Adrenal gland (tissue), 12 donors: ENCODE measurements around the gene KCNB1. TPM values are rescaled to one million over a fixed set of nuclear protein-coding genes. Genes with fewer than 3 reads are reported as not detected.

Experiments used
- DNase-seq, 7 donors: peaks; one replicate each; pipeline ENCODE4 v3.0.0-alpha.2; 2019 to 2020
- H3K27ac ChIP-seq, 5 donors: fragments of 200-600 bp; sonication (generic) in 4 of 5; 1 replicate in 3 of 5; 2 replicates in 2 of 5; pipeline versions ENCODE4 v1.5.1 to v1.8.0; 2016 to 2020; ENCODE audit warnings: mild to moderate bottlenecking in 1 of 5
- H3K27me3 ChIP-seq: fragments of 200-600 bp; 2 replicates; pipeline ENCODE4 v1.8.0; 2021
- H3K36me3 ChIP-seq, 2 donors: fragments of 200-600 bp; replicated peaks in 1 of 2; 1 replicate in 1 of 2; 2 replicates in 1 of 2; pipeline versions ENCODE4 v1.5.1 to v1.8.0; 2018 to 2022
- H3K4me1 ChIP-seq, 2 donors: fragments of 200-600 bp; replicated peaks in 1 of 2; 1 replicate in 1 of 2; 2 replicates in 1 of 2; pipeline versions ENCODE4 v1.5.1 to v1.8.0; 2018 to 2021
- H3K4me3 ChIP-seq, 4 donors: fragments of 200-600 bp; sonication (generic) in 3 of 4; one replicate each; pipeline ENCODE4 v1.5.1; 2016 to 2018
- H3K9me3 ChIP-seq, 3 donors: fragments of 200-600 bp; sonication (generic) in 1 of 3; replicated peaks in 1 of 3; 1 replicate in 2 of 3; 2 replicates in 1 of 3; pipeline versions ENCODE4 v1.5.1 to v1.8.0; 2016 to 2021
- CTCF ChIP-seq, 6 experiments: fragments of 450-650 bp in 4 of 6; fragments of 200-600 bp in 2 of 6; sonication (generic) in 1 of 6; IDR thresholded peaks; 1 replicate in 5 of 6; 2 replicates in 1 of 6; pipeline versions ENCODE4 v1.5.1 to v1.8.0; 2016 to 2021; ENCODE audit warnings: antibody characterized with exemption in 6 of 6, mild to moderate bottlenecking in 2 of 6, moderate library complexity in 1 of 6
- POLR2A ChIP-seq, 2 donors: fragments of 450-650 bp; IDR thresholded peaks; one replicate each; pipeline ENCODE4 v1.6.1; 2017; ENCODE audit warnings: antibody characterized with exemption in 2 of 2, mild to moderate bottlenecking in 2 of 2, moderate library complexity in 1 of 2
- WGBS, 4 donors: extraction: QIAGEN DNeasy Blood & Tissue Kit in 2 of 4; methylation state at CpG; one replicate each; pipeline versions ENCODE4 v1.1.5 to v1.1.7; 2013 to 2017; 5-methylcytosine and 5-hydroxymethylcytosine counted together
- intact Hi-C, 2 donors: fragments of 100-400 bp; cut with DNase I; formaldehyde crosslinking; loops; one replicate each; pipeline versions ENCODE4 v1.14.1 to v1.15.0; 2022 to 2023
- polyA plus RNA-seq, 3 donors: library from polyadenylated mRNA; stranded (reverse); fragments of 200-250 nt in 2 of 3; fragments of 350-450 nt in 1 of 3; fragmentation: Illumina TruSeq in 1 of 3; extraction: RNeasy Lipid Tissue Mini Kit (QIAGEN cat#74804) in 1 of 3; gene quantifications; one replicate each; pipeline ENCODE4 v1.2.3, GENCODE V29; 2013 to 2014
- total RNA-seq, 9 donors: library from RNA; depleted of rRNA in 4 of 9; stranded (reverse); fragments of >200 nt in 4 of 9; fragments of 120-200 nt in 1 of 9; fragmentation: NEBNext Ultra II Directional in 1 of 9; extraction: Animal tissue kit (Norgen Biotek cat#: 25700) in 1 of 9; gene quantifications; one replicate each; pipeline versions ENCODE4 v1.1.0 to v1.2.4, GENCODE V29; 2013 to 2023
- donor health status: healthy with polysubstance abuse.
- donor health status: Bipolar disorder and iron deficiency.
- donor health status: DM: yes; HTN: yes; CAD: no.
- donor health status: DM: no; HTN: no; CAD: no.
- donor health status: DM: no; HTN: no; CAD: no.
- donor health status: DM: yes; HTN: yes; CAD: no.

The KCNB1 gene
- total and polyA plus RNA-seq, 12 donors, result 0.11 to 8.2 (median 1.3) TPM

GRCh38 chr20:49345524-49345923, 136.9 kb downstream of the KCNB1 start:
- no peak overlapping the region for H3K27ac ChIP-seq
- no peak for DNase-seq

DNA sequence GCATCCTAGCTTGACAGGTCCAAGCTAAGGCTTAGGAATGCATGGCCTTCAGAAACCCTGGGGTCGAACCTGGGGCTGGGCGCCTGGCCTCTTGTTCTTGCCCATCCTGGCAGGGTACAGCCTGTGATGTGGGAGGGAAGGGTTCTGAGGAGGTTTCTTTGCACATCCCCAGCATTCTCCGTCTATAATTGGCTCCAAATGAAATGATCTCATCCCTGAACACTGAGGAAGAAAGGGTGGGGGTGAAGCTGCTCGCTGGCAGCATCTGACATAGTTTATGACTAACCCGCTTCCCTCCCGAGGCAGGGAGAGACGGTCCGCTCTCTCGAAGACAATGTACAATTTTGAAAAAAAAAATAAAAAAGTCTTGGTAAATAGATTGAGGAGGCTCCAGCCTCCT, 137.5 kb downstream of the KCNB1 start:
- TF ChIP-seq CTCF (IDR thresholded peaks at IDR 0.05), result no peak
- no peak for TF ChIP-seq POLR2A (IDR thresholded peaks at IDR 0.05)
- Histone ChIP-seq H3K4me3 (no peak overlapping the region), H3K27me3 (peaks cover 5% of the 10 kb centered on the region), H3K27ac (no peak overlapping the region), H3K4me1 (no peaks in the 10 kb centered on the region), H3K36me3 (no peaks in the 10 kb centered on the region), H3K9me3 (no peaks in the 10 kb centered on the region)
- peak in 6 of 7 donors; percentile 34 to 60 (median 36) for DNase-seq
- intact Hi-C loops, result no loop called here
- WGBS, 4 donors, result 22 to 26% (median 25%) methylated on average over 7 to 9 of the region's 9 CpGs

More at GRCh38 chr20:49345524-49345923, 136.9 kb downstream of the KCNB1 start:
- no peak for TF ChIP-seq CTCF (IDR thresholded peaks at IDR 0.05)
- no peak for TF ChIP-seq POLR2A (IDR thresholded peaks at IDR 0.05)
- no peak overlapping the region for H3K4me3 ChIP-seq
- H3K27me3 ChIP-seq, result peaks cover 5% of the 10 kb centered on the region
- no peaks in the 10 kb centered on the region for H3K4me1 ChIP-seq
- H3K9me3 ChIP-seq, result no peaks in the 10 kb centered on the region
- intact Hi-C loops, result no loop called here
- no peaks in the 10 kb centered on the region for H3K36me3 ChIP-seq
- WGBS, 4 donors, result 59 to 73% (median 71%) methylated on average over 14 of the region's 14 CpGs

DNA sequence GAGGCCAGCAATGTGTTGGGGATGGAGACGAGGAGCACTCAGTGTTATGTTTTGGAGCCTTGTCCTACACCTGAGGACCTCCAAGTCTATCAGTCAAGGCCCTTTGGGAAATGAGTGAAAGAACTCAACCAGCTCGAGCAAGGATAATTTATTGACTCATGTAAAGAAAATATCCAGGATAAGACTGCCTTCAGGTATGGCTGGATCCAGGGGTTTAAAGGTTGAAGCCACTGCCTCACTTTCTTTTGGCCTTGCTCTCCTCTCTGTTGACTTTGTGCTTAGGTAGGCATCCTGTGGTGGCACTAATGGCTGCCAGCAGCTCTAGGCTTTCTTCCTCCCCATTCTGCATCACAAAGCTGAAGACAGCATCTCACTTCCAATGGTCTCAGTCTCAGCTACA, 138.3 kb downstream of the KCNB1 start:
- intact Hi-C loops, result no loop called here
- DNase-seq, result no peak
- no peak overlapping the region for H3K27ac ChIP-seq
- no peaks in the 10 kb centered on the region for H3K4me1 ChIP-seq
- no peaks in the 10 kb centered on the region for H3K36me3 ChIP-seq
- H3K9me3 ChIP-seq, result no peaks in the 10 kb centered on the region
- 73 to 92% (median 77%) methylated on average over 2 of the region's 2 CpGs for WGBS, 4 donors
- peaks cover 10% of the 10 kb centered on the region for H3K27me3 ChIP-seq
- TF ChIP-seq CTCF (IDR thresholded peaks at IDR 0.05), result no peak
- TF ChIP-seq POLR2A (IDR thresholded peaks at IDR 0.05), result no peak
- no peak overlapping the region for H3K4me3 ChIP-seq

DNA sequence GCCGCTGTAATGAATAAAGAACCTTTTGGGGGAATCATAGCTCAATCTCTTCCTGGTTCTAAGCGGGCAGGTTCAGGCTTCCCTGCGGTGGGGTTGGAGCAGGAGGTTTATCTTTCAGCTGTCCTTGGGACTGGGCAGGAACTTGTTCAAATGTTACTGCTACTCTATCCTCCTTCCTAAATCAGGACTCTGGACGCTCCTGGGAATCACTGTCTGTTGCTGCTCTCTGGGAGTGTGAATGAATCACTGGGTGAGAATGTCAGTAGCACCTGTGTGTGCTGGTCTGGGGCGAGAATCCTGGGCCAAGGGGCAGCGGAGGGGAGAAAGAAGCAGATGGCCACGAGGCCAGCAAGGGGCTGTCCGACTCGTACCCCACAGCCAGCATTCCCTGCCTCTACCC, 139.2 kb downstream of the KCNB1 start:
- Histone ChIP-seq H3K27me3 (peaks cover 11% of the 10 kb centered on the region), H3K36me3 (no peaks in the 10 kb centered on the region), H3K9me3 (no peaks in the 10 kb centered on the region), H3K27ac (no peak overlapping the region), H3K4me3 (no peak overlapping the region), H3K4me1 (no peaks in the 10 kb centered on the region)
- TF ChIP-seq POLR2A (IDR thresholded peaks at IDR 0.05), result no peak
- TF ChIP-seq CTCF (IDR thresholded peaks at IDR 0.05), result no peak
- WGBS, 4 donors, result 46 to 60% (median 57%) methylated on average over 5 to 9 of the region's 9 CpGs
- intact Hi-C loops, result no loop called here
- no peak for DNase-seq
